Measurements from ENCODE around the gene ARID3A.

DNA sequence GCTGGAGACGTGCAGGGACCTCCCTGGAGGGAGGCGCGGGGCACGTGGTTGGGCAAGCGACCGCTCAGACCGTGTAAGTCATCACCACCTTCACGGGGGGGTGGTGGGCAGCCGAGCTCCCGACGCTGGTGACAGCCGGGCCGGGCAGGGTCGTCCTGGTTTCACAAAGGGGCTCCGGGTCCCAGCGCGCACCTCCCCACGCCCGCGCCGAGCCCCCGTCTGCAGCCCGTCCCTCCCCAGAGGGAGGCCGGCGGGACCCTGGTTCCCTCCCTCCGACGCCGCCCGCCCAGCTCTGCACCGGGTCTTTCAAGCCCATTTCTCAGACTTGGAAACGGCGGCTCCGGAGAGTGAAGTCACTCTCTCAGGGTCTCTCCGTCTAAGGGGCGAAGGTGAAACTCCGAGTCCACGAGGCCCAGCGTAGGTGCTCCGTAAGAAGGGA lies 729 bp upstream of the ARID3A start:
- no peak for TF ChIP-seq CTCF (IDR thresholded peaks at IDR 0.05)
- no peak for TF ChIP-seq POLR2AphosphoS5 (IDR thresholded peaks at IDR 0.05; ENCODE audit: low read depth, low read length)

Data from Panc1 (cell line).